GM23338 (cell line): Measurements from ENCODE around the gene FANCC.

Source experiments
- CREB1 ChIP-seq: fragments of 250-450 bp; sonication (Bioruptor Pico); IDR thresholded peaks from 2 replicates; pipeline ENCODE4 v1.5.0; 2020; ENCODE audit warnings: low read depth, mild to moderate bottlenecking, moderate library complexity
- CTCF ChIP-seq, 2 experiments: fragments of 200-600 bp in 1 of 2; sonication (generic) in 1 of 2; conservative IDR thresholded peaks; 2 replicates each; pipeline versions ENCODE4 v1.5.1 to v1.6.1; 2016 to 2017; ENCODE audit warnings: antibody characterized with exemption in 2 of 2, low read depth in 2 of 2, mild to moderate bottlenecking in 2 of 2, moderate library complexity in 1 of 2
- ETS1 ChIP-seq: IDR thresholded peaks from 2 replicates; pipeline ENCODE4 v1.6.1; 2016; ENCODE audit warnings: antibody characterized with exemption
- EZH2 ChIP-seq: fragments of 200-600 bp; sonication (generic); IDR thresholded peaks from one replicate; pipeline ENCODE4 v1.8.0; 2017; ENCODE audit warnings: antibody characterized with exemption, mild to moderate bottlenecking, low read depth; ENCODE audit not compliant: unreplicated experiment
- EZH2phosphoT487 ChIP-seq: fragments of 200-600 bp; sonication (generic); IDR thresholded peaks from one replicate; pipeline ENCODE4 v1.8.1; 2018; ENCODE audit warnings: antibody characterized with exemption; ENCODE audit not compliant: unreplicated experiment
- JUNB ChIP-seq: IDR thresholded peaks from one replicate; pipeline ENCODE4 v1.6.1; 2016; ENCODE audit warnings: antibody characterized with exemption; ENCODE audit not compliant: unreplicated experiment
- NANOG ChIP-seq: IDR thresholded peaks from 2 replicates; pipeline ENCODE4 v1.6.1; 2016; ENCODE audit warnings: antibody characterized with exemption, borderline replicate concordance
- POLR2AphosphoS5 ChIP-seq: IDR thresholded peaks from 2 replicates; pipeline ENCODE4 v1.6.1; 2016; ENCODE audit warnings: antibody characterized with exemption, low read depth
- REST ChIP-seq: IDR thresholded peaks from one replicate; pipeline ENCODE4 v1.6.1; 2018; ENCODE audit warnings: antibody characterized with exemption; ENCODE audit not compliant: unreplicated experiment
- STAT1 ChIP-seq: IDR thresholded peaks from one replicate; pipeline ENCODE4 v1.6.1; 2016; ENCODE audit warnings: antibody characterized with exemption; ENCODE audit not compliant: unreplicated experiment
- ZNF114 ChIP-seq: fragments of 250-450 bp; sonication (Bioruptor Pico); IDR thresholded peaks from 2 replicates; pipeline ENCODE4 v1.5.0; 2020; ENCODE audit warnings: mild to moderate bottlenecking, moderate library complexity
- ZNF331 ChIP-seq: fragments of 250-450 bp; sonication (Bioruptor Pico); IDR thresholded peaks from 2 replicates; pipeline ENCODE4 v1.5.0; 2020; ENCODE audit warnings: low read depth, mild to moderate bottlenecking, moderate library complexity
- ZNF462 ChIP-seq: fragments of 250-450 bp; sonication (Bioruptor Pico); IDR thresholded peaks from 2 replicates; pipeline ENCODE4 v1.5.0; 2020; ENCODE audit warnings: mild to moderate bottlenecking, moderate library complexity

- TF ChIP-seq POLR2AphosphoS5 (no peak), CTCF (conservative IDR thresholded peaks at IDR 0.05; ENCODE audit: low read depth in 2 of 2) (no peak), REST (no peak), EZH2phosphoT487 (no peak), ETS1 (no peak), NANOG (no peak), CREB1 (no peak), EZH2 (no peak), ZNF114 (CRISPR knock-in tag) (no peak), ZNF331 (CRISPR knock-in tag) (no peak), JUNB (no peak), ZNF462 (CRISPR knock-in tag) (no peak), STAT1 (no peak)
Observed at GRCh38 chr9:95112436-95113280, 204.9 kb downstream of the FANCC start.
